Keratinocyte (primary cell): ENCODE measurements around the gene STPG2.

Source experiments
- CTCF ChIP-seq, 3 experiments: IDR thresholded peaks in 1 of 3; conservative IDR thresholded peaks in 1 of 3; optimal IDR thresholded peaks in 1 of 3; 2 replicates in 2 of 3; 3 replicates in 1 of 3; pipeline versions ENCODE3 to v1.5.1; 2011; ENCODE audit warnings: low read length in 3 of 3, mild to moderate bottlenecking in 3 of 3, moderate library complexity in 2 of 3, control low read depth in 1 of 3, inconsistent platforms in 1 of 3; ENCODE audit not compliant: insufficient read depth in 2 of 3; ENCODE audit errors: extremely low read depth in 1 of 3
- EZH2 ChIP-seq: IDR thresholded peaks from one replicate; pipeline ENCODE4 v1.6.1; 2012; ENCODE audit warnings: inconsistent platforms, mild to moderate bottlenecking, low read length, moderate library complexity

GRCh38 chr4:98117363-98117762 lies 25.9 kb downstream of the STPG2 start:
- TF ChIP-seq CTCF (optimal IDR thresholded peaks at IDR 0.05 in 1 of 3, IDR thresholded peaks at IDR 0.05 in 1 of 3, conservative IDR thresholded peaks at IDR 0.05 in 1 of 3; ENCODE audit: extremely low read depth in 1 of 3, insufficient read depth in 2 of 3, low read length in 3 of 3) (no peak), EZH2 (no peak)
